Measurements from ENCODE around the gene FBXL3. TPM values are rescaled to one million over a fixed set of nuclear protein-coding genes. Genes with fewer than 3 reads are reported as not detected.
A peak's percentile ranks its signal among the peaks of the same experiment; 100 is the strongest.

The FBXL3 gene
- total RNA-seq, 1 experiment from 2014 or later: 29.2 TPM

DNA sequence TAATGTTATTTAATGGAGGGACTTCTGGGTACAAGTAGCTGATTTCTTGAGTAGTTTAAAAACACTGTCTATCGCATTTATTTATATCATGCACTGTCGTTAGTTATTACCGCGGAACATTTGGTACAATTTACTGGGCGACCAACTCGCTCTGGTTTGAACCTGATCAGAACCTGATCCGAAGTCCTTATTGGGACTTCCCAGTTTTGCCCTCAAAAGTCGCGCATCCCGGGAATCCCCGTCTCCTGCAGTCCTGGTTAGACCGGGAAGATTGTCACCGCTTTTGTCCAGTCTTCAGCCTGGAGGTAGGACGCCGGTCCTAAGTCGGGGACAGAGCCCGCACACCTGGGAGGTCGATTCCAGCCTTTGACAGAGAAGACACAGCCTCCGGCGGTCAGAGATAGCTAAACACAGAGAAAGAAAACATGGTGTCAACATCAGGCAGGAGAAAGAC is 34.4 kb downstream of the FBXL3 start:
- POLR2A ChIA-PET (ENCODE audit: low non-redundant PET): no interaction called here
- Histone ChIP-seq H3K4me1 (ENCODE audit: insufficient read depth, low read length, poor library complexity, severe bottlenecking) (peaks cover 10% of the 10 kb centered on the region), H3K27me3 (replicated peaks; ENCODE audit: insufficient read depth, low read depth, low read length, poor library complexity) (no peaks in the 10 kb centered on the region), H3K36me3 (ENCODE audit: insufficient read depth, low read length, poor library complexity, severe bottlenecking) (no peaks in the 10 kb centered on the region), H3K4me3 (ENCODE audit: low read depth, low read length, poor library complexity, severe bottlenecking) (peak overlapping the region; percentile 93), H3K27ac (ENCODE audit: low read depth, low read length, poor library complexity, severe bottlenecking) (peak overlapping the region; percentile 79), H3K9me3 (ENCODE audit: low read depth, low read length, poor library complexity, severe bottlenecking) (no peaks in the 10 kb centered on the region)
- TSS peak; percentile 50 for BruUV-seq (replicated peaks)
- CTCF ChIA-PET: no interaction called here
- DNase-seq (ENCODE audit: low spot score): no peak
- intact Hi-C loops (cut with micrococcal nuclease; ENCODE audit: unreplicated experiment): no loop called here
- no peak for TF ChIP-seq EZH2 (IDR thresholded peaks at IDR 0.05; ENCODE audit: borderline replicate concordance, low read depth, low read length, poor library complexity, severe bottlenecking)
- TF ChIP-seq, protein P1, sequence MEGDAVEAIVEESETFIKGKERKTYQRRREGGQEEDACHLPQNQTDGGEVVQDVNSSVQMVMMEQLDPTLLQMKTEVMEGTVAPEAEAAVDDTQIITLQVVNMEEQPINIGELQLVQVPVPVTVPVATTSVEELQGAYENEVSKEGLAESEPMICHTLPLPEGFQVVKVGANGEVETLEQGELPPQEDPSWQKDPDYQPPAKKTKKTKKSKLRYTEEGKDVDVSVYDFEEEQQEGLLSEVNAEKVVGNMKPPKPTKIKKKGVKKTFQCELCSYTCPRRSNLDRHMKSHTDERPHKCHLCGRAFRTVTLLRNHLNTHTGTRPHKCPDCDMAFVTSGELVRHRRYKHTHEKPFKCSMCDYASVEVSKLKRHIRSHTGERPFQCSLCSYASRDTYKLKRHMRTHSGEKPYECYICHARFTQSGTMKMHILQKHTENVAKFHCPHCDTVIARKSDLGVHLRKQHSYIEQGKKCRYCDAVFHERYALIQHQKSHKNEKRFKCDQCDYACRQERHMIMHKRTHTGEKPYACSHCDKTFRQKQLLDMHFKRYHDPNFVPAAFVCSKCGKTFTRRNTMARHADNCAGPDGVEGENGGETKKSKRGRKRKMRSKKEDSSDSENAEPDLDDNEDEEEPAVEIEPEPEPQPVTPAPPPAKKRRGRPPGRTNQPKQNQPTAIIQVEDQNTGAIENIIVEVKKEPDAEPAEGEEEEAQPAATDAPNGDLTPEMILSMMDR (conservative IDR thresholded peaks at IDR 0.05; ENCODE audit: low read depth, low read length): no peak

- H3K4me1 ChIP-seq (ENCODE audit: insufficient read depth, low read length, poor library complexity, severe bottlenecking): peaks cover 10% of the 10 kb centered on the region
- peak; percentile 94 for DNase-seq (ENCODE audit: low spot score)
- peak within 1 kb of the TSS; percentile 93 for H3K4me3 ChIP-seq (ENCODE audit: low read depth, low read length, poor library complexity, severe bottlenecking)
- intact Hi-C loops (cut with micrococcal nuclease; ENCODE audit: unreplicated experiment): no loop called here
- no peak for TF ChIP-seq EZH2 (IDR thresholded peaks at IDR 0.05; ENCODE audit: borderline replicate concordance, low read depth, low read length, poor library complexity, severe bottlenecking)
- TF ChIP-seq, protein P1 (conservative IDR thresholded peaks at IDR 0.05; ENCODE audit: low read depth, low read length): no peak
- BruUV-seq (replicated peaks): no TSS peak
- ChIA-PET CTCF (no interaction called here), POLR2A (ENCODE audit: low non-redundant PET) (interaction anchor here (0.5 kb wide), 1 partner anchor 726 kb away, joined by 3 read pairs; no protein-coding TSS in a partner anchor)
- H3K36me3 ChIP-seq (ENCODE audit: insufficient read depth, low read length, poor library complexity, severe bottlenecking): no peaks in the 10 kb centered on the region
- H3K27ac ChIP-seq (ENCODE audit: low read depth, low read length, poor library complexity, severe bottlenecking): peak within 1 kb of the TSS; percentile 79
- H3K9me3 ChIP-seq (ENCODE audit: low read depth, low read length, poor library complexity, severe bottlenecking): no peaks in the 10 kb centered on the region
- no peaks in the 10 kb centered on the region for H3K27me3 ChIP-seq (replicated peaks; ENCODE audit: insufficient read depth, low read depth, low read length, poor library complexity)
These were observed 35.0 kb downstream of the FBXL3 start, which contains the start of gene CLN5 for GRCh38 chr13:76991796-76992547. TSS of gene CLN5 (plus strand) at chr13:76992081. CDS start at chr13:76992099, 18 bp downstream.

- Histone ChIP-seq H3K36me3 (ENCODE audit: insufficient read depth, low read length, poor library complexity, severe bottlenecking) (no peaks in the 10 kb centered on the region), H3K4me3 (ENCODE audit: low read depth, low read length, poor library complexity, severe bottlenecking) (peak overlapping the region; percentile 93), H3K27me3 (replicated peaks; ENCODE audit: insufficient read depth, low read depth, low read length, poor library complexity) (no peaks in the 10 kb centered on the region), H3K4me1 (ENCODE audit: insufficient read depth, low read length, poor library complexity, severe bottlenecking) (peaks cover 10% of the 10 kb centered on the region), H3K9me3 (ENCODE audit: low read depth, low read length, poor library complexity, severe bottlenecking) (no peaks in the 10 kb centered on the region), H3K27ac (ENCODE audit: low read depth, low read length, poor library complexity, severe bottlenecking) (peak overlapping the region; percentile 79)
- DNase-seq (ENCODE audit: low spot score): no peak
- TF ChIP-seq, protein P1 (conservative IDR thresholded peaks at IDR 0.05; ENCODE audit: low read depth, low read length): no peak
- no peak for TF ChIP-seq EZH2 (IDR thresholded peaks at IDR 0.05; ENCODE audit: borderline replicate concordance, low read depth, low read length, poor library complexity, severe bottlenecking)
- BruUV-seq (replicated peaks): no TSS peak
- CTCF ChIA-PET: no interaction called here
- POLR2A ChIA-PET (ENCODE audit: low non-redundant PET): no interaction called here
- intact Hi-C loops (cut with micrococcal nuclease; ENCODE audit: unreplicated experiment): no loop called here
These were observed 35.5 kb downstream of the FBXL3 start for GRCh38 chr13:76991432-76991795.
